ENCODE measurements around the gene ZNF444.
"Not testable (repeated sequence)": the region's sequence is repeated elsewhere in the genome, so short reads cannot be mapped to it uniquely, and the experiment has no call there.

Gene ZNF444

DNA sequence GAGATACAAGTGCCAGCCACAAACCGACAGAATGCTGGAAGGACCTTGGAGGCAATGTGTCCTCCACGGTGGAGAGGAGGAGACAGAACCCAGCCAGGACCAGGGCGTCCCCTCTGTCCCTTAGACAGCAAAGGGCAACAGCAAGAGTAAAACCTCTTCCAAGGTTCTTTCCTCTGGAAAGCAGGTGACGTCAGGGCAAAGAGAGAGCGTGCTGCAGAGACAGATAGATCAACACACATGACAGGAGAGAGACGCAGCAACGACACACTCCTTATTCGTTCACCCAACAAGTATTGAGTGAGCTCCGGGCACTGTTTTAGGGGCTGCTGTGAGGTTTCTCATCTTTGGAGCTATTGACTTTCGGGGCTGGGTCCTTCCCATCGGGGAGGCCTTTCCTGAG lies 33.5 kb downstream of the ZNF444 start:
- H3K27me3 ChIP-seq (ENCODE audit: control insufficient read depth, insufficient read depth, low read length): peaks cover 21% of the 10 kb centered on the region
- no peaks in the 10 kb centered on the region for H3K36me3 ChIP-seq (ENCODE audit: insufficient read depth, low read length)
- H3K9ac ChIP-seq (ENCODE audit: low read depth, low read length): no peak overlapping the region
- H3K4me2 ChIP-seq (ENCODE audit: low read length): no peak overlapping the region
- H3K4me3 ChIP-seq (ENCODE audit: low read length): no peak overlapping the region
- H3K4me1 ChIP-seq (ENCODE audit: control insufficient read depth, insufficient read depth, low read length): no peaks in the 10 kb centered on the region
- H3K9me3 ChIP-seq (replicated peaks; ENCODE audit: low read length): no peaks in the 10 kb centered on the region

DNA sequence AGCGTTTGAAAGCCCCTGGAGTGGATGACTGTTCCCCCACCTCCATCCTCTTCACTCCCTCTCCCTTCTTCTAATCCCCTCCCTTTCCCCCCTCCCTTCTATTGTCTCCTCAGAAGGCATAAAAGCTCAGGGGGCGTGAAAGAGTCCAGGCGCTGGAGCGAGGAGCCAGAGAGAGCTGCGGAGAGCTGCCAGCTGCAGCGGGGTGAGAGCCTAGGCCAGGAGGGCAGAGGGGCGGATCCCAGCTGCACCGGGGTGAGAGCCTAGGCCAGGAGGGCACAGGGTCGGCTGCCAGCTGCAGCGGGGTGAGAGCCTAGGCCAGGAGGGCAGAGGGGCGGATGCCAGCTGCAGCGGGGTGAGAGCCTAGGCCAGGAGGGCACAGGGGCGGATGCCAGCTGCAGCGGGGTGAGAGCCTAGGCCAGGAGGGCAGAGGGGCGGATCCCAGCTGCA lies 34.8 kb downstream of the ZNF444 start, which contains the start of gene GALP:
GALP (plus strand) TSS at position 148 of the 447 bp plus-strand sequence. CDS start 1,101 bp downstream, outside the sequence.
- H3K27me3 ChIP-seq (ENCODE audit: control insufficient read depth, insufficient read depth, low read length): peaks cover 21% of the 10 kb centered on the region
- H3K9ac ChIP-seq (ENCODE audit: low read depth, low read length); H3K4me1 ChIP-seq (ENCODE audit: control insufficient read depth, insufficient read depth, low read length); H3K4me2 ChIP-seq (ENCODE audit: low read length); H3K9me3 ChIP-seq (replicated peaks; ENCODE audit: low read length); H3K36me3 ChIP-seq (ENCODE audit: insufficient read depth, low read length); H3K4me3 ChIP-seq (ENCODE audit: low read length): not testable (repeated sequence)

DNA sequence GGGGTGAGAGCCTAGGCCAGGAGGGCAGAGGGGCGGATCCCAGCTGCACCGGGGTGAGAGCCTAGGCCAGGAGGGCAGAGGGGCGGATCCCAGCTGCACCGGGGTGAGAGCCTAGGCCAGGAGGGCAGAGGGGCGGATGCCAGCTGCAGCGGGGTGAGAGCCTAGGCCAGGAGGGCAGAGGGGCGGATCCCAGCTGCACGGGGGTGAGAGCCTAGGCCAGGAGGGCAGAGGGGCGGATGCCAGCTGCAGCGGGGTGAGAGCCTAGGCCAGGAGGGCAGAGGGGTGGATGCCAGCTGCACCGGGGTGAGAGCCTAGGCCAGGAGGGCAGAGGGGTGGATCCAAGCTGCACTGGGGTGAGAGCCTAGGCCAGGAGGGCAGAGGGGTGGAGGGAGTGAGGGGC lies 35.2 kb downstream of the ZNF444 start:
- H3K4me2 ChIP-seq (ENCODE audit: low read length); H3K4me1 ChIP-seq (ENCODE audit: control insufficient read depth, insufficient read depth, low read length); H3K9ac ChIP-seq (ENCODE audit: low read depth, low read length); H3K9me3 ChIP-seq (replicated peaks; ENCODE audit: low read length); H3K36me3 ChIP-seq (ENCODE audit: insufficient read depth, low read length); H3K4me3 ChIP-seq (ENCODE audit: low read length): not testable (repeated sequence)
- peaks cover 21% of the 10 kb centered on the region for H3K27me3 ChIP-seq (ENCODE audit: control insufficient read depth, insufficient read depth, low read length)

DNA sequence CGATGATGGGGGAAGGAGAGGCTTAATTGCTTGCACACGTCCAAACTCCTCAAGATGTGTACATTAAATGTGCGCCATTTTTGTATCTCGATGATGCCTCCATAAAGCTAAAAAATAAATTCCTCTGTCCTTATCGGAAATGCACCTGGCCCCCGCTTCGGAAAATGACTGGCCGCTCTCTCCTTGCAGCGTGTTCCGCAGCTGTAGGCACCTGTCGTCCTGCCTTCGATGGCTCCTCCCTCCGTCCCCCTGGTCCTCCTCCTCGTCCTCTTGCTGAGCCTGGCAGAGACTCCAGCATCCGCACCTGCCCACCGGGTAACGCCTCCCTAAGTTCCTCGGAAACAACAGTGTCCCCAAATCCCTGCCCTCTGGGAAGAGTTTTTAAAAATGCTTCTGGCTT lies 35.8 kb downstream of the ZNF444 start:
- no peak overlapping the region for H3K4me2 ChIP-seq (ENCODE audit: low read length)
- H3K9ac ChIP-seq (ENCODE audit: low read depth, low read length): no peak overlapping the region
- no peaks in the 10 kb centered on the region for H3K9me3 ChIP-seq (replicated peaks; ENCODE audit: low read length)
- H3K27me3 ChIP-seq (ENCODE audit: control insufficient read depth, insufficient read depth, low read length): peaks cover 21% of the 10 kb centered on the region
- H3K4me3 ChIP-seq (ENCODE audit: low read length): no peak overlapping the region
- no peaks in the 10 kb centered on the region for H3K4me1 ChIP-seq (ENCODE audit: control insufficient read depth, insufficient read depth, low read length)
- no peaks in the 10 kb centered on the region for H3K36me3 ChIP-seq (ENCODE audit: insufficient read depth, low read length)

DNA sequence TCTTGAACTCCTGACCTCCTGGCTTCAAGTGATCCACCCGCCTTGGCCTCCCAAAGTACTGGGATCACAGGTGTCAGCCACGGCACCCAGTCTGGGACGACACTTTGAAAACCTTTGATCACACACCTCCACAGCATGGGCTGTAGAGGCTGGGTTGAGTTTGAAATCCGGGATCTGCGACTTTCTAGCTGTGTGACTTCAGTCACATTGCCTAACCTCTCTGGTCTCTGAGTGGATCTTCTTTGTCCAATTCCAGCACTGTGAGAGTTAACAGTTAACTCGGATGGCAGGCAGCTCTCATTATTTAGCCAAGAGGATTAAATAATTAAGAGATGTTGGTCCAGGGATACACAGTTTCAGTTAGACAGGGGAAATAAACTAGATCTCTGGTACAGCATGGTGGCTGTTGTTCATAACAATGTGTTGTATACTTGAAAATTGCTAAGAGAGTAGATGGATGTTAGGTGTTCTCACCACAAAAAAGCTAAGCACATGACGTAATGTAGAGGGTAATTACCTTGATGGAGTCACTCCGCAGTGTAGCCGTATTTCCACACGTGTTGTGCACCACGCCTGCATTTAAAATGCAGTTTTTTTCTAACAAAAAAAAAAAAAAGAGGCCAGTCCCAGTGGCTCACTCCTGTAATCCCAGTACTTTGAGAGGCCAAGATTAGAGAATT lies 36.6 kb downstream of the ZNF444 start:
- H3K4me1 ChIP-seq (ENCODE audit: control insufficient read depth, insufficient read depth, low read length): no peaks in the 10 kb centered on the region
- peaks cover 21% of the 10 kb centered on the region for H3K27me3 ChIP-seq (ENCODE audit: control insufficient read depth, insufficient read depth, low read length)
- H3K4me2 ChIP-seq (ENCODE audit: low read length): no peak overlapping the region
- no peaks in the 10 kb centered on the region for H3K36me3 ChIP-seq (ENCODE audit: insufficient read depth, low read length)
- H3K4me3 ChIP-seq (ENCODE audit: low read length): no peak overlapping the region
- H3K9ac ChIP-seq (ENCODE audit: low read depth, low read length): no peak overlapping the region
- H3K9me3 ChIP-seq (replicated peaks; ENCODE audit: low read length): no peaks in the 10 kb centered on the region

DNA sequence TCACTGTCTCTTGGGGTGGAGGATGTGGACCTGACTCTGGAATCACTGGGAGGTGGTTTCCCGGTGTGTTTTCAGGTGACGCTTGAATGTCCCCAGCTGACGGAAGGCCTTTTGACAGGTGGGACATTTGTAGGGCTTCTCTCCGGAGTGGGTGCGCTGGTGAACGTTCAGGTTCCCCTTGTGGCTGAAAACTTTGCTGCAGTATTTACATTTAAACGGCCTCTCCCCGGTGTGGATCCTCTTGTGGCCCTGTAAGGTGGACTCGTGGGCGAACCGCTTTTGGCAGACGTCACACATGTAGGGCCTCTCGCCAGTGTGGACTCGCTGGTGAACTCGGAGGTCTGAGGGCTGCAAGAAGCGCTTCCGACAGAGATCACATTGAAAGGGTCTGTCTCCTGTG lies 48.7 kb downstream of the ZNF444 start:
- H3K4me2 ChIP-seq (ENCODE audit: low read length): no peak overlapping the region
- H3K36me3 ChIP-seq (ENCODE audit: insufficient read depth, low read length): no peaks in the 10 kb centered on the region
- H3K27me3 ChIP-seq (ENCODE audit: control insufficient read depth, insufficient read depth, low read length): no peaks in the 10 kb centered on the region
- H3K4me1 ChIP-seq (ENCODE audit: control insufficient read depth, insufficient read depth, low read length): no peaks in the 10 kb centered on the region
- no peak overlapping the region for H3K4me3 ChIP-seq (ENCODE audit: low read length)
- H3K9me3 ChIP-seq (replicated peaks; ENCODE audit: low read length): no peaks in the 10 kb centered on the region
- H3K9ac ChIP-seq (ENCODE audit: low read depth, low read length): no peak overlapping the region

GRCh38 chr19:56191115-56191514 lies 50.0 kb downstream of the ZNF444 start:
- no peak overlapping the region for H3K4me2 ChIP-seq (ENCODE audit: low read length)
- no peak overlapping the region for H3K4me3 ChIP-seq (ENCODE audit: low read length)
- H3K9ac ChIP-seq (ENCODE audit: low read depth, low read length): no peak overlapping the region
- no peaks in the 10 kb centered on the region for H3K9me3 ChIP-seq (replicated peaks; ENCODE audit: low read length)
- H3K27me3 ChIP-seq (ENCODE audit: control insufficient read depth, insufficient read depth, low read length): no peaks in the 10 kb centered on the region
- H3K4me1 ChIP-seq (ENCODE audit: control insufficient read depth, insufficient read depth, low read length): no peaks in the 10 kb centered on the region
- no peaks in the 10 kb centered on the region for H3K36me3 ChIP-seq (ENCODE audit: insufficient read depth, low read length)

DNA sequence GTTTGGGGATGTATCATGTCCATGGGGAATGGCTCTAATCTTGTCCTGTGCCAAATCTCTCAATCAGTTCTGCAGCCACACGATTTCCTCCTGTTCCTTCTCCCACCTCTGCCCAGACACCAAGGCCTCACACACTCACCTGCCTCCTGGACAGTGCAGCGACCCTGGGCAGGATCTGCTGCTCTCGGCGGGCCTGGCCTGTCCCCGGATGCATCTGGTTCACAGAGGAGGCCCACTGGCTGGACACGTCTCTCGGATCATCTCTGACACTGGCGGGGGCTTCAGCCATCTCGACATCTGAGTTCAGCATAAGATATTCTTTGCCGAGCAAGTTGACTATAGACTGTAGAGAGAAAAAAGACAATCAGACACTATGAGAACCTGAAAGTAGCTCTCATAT lies 50.6 kb downstream of the ZNF444 start:
- H3K27me3 ChIP-seq (ENCODE audit: control insufficient read depth, insufficient read depth, low read length): no peaks in the 10 kb centered on the region
- H3K4me2 ChIP-seq (ENCODE audit: low read length): no peak overlapping the region
- H3K9me3 ChIP-seq (replicated peaks; ENCODE audit: low read length): no peaks in the 10 kb centered on the region
- H3K36me3 ChIP-seq (ENCODE audit: insufficient read depth, low read length): no peaks in the 10 kb centered on the region
- no peak overlapping the region for H3K4me3 ChIP-seq (ENCODE audit: low read length)
- no peak overlapping the region for H3K9ac ChIP-seq (ENCODE audit: low read depth, low read length)
- no peaks in the 10 kb centered on the region for H3K4me1 ChIP-seq (ENCODE audit: control insufficient read depth, insufficient read depth, low read length)

- Histone ChIP-seq H3K9ac (ENCODE audit: low read depth, low read length) (no peak overlapping the region), H3K4me2 (ENCODE audit: low read length) (no peak overlapping the region), H3K4me3 (ENCODE audit: low read length) (no peak overlapping the region), H3K36me3 (ENCODE audit: insufficient read depth, low read length) (no peaks in the 10 kb centered on the region), H3K27me3 (ENCODE audit: control insufficient read depth, insufficient read depth, low read length) (no peaks in the 10 kb centered on the region), H3K9me3 (replicated peaks; ENCODE audit: low read length) (no peaks in the 10 kb centered on the region), H3K4me1 (ENCODE audit: control insufficient read depth, insufficient read depth, low read length) (no peaks in the 10 kb centered on the region)
These were observed 53.0 kb downstream of the ZNF444 start for GRCh38 chr19:56193981-56194640.

DNA sequence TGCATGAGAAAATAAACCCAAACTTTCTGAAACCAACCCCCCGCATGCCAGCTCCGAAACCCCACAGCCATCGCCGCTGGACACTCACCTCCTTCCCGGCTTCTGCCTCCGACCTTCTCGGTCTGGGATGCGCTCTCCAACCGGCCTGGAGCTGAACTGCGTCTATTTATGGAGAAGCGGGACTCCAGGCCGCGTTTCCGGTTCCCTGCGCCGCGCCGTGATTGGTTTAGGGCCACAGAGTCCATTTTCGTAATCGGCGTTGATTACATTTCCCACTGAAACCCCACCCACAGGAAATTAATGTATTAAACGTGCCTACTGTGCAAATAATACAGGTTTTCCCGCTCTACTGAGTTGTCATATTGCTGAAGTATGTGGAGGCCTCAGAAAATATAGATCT lies 56.6 kb downstream of the ZNF444 start, which contains the start of gene ZSCAN5B:
ZSCAN5B (minus strand) TSS at position 138 of the 400 bp plus-strand sequence. CDS start 4,731 bp downstream, outside the sequence.
- H3K36me3 ChIP-seq (ENCODE audit: insufficient read depth, low read length); H3K9me3 ChIP-seq (replicated peaks; ENCODE audit: low read length); H3K4me3 ChIP-seq (ENCODE audit: low read length); H3K9ac ChIP-seq (ENCODE audit: low read depth, low read length); H3K4me1 ChIP-seq (ENCODE audit: control insufficient read depth, insufficient read depth, low read length); H3K4me2 ChIP-seq (ENCODE audit: low read length); H3K27me3 ChIP-seq (ENCODE audit: control insufficient read depth, insufficient read depth, low read length): not testable (repeated sequence)

GRCh38 chr19:56199687-56200086 lies 58.6 kb downstream of the ZNF444 start:
- Histone ChIP-seq H3K4me3 (ENCODE audit: low read length) (no peak overlapping the region), H3K27me3 (ENCODE audit: control insufficient read depth, insufficient read depth, low read length) (no peaks in the 10 kb centered on the region), H3K9me3 (replicated peaks; ENCODE audit: low read length) (no peaks in the 10 kb centered on the region), H3K4me1 (ENCODE audit: control insufficient read depth, insufficient read depth, low read length) (no peaks in the 10 kb centered on the region), H3K9ac (ENCODE audit: low read depth, low read length) (no peak overlapping the region), H3K4me2 (ENCODE audit: low read length) (no peak overlapping the region), H3K36me3 (ENCODE audit: insufficient read depth, low read length) (no peaks in the 10 kb centered on the region)

- Histone ChIP-seq H3K4me3 (ENCODE audit: low read length) (no peak within 1 kb of the TSS), H3K4me1 (ENCODE audit: control insufficient read depth, insufficient read depth, low read length) (no peaks in the 10 kb centered on the region), H3K36me3 (ENCODE audit: insufficient read depth, low read length) (no peaks in the 10 kb centered on the region), H3K4me2 (ENCODE audit: low read length) (no peak within 1 kb of the TSS), H3K9me3 (replicated peaks; ENCODE audit: low read length) (no peaks in the 10 kb centered on the region), H3K9ac (ENCODE audit: low read depth, low read length) (no peak within 1 kb of the TSS), H3K27me3 (ENCODE audit: control insufficient read depth, insufficient read depth, low read length) (no peaks in the 10 kb centered on the region)
These were observed 60.9 kb downstream of the ZNF444 start, which contains the start of gene ZSCAN5C for GRCh38 chr19:56201973-56202372. Gene ZSCAN5C (plus strand): TSS chr19:56202273. CDS start chr19:56205914, 3,641 bp downstream.
